Uterus (tissue), 2 donors: Measurements from ENCODE around the gene CD93.

Experiments
- CTCF ChIP-seq, 4 experiments: fragments of 200-600 bp in 2 of 4; fragments of 450-650 bp in 2 of 4; sonication (generic) in 2 of 4; IDR thresholded peaks; one replicate each; pipeline ENCODE4 v1.5.1; 2016 to 2019; ENCODE audit warnings: antibody characterized with exemption in 4 of 4, mild to moderate bottlenecking in 2 of 4, moderate library complexity in 1 of 4
- POLR2A ChIP-seq, 2 donors: fragments of 450-650 bp; IDR thresholded peaks; one replicate each; pipeline ENCODE4 v1.6.1; 2016; ENCODE audit warnings: antibody characterized with exemption in 2 of 2, mild to moderate bottlenecking in 1 of 2, moderate library complexity in 1 of 2

GRCh38 chr20:23082846-23083552, 3.1 kb downstream of the CD93 start:
- TF ChIP-seq POLR2A (IDR thresholded peaks at IDR 0.05) = peak in 1 of 2 donors; percentile 16
- TF ChIP-seq CTCF (IDR thresholded peaks at IDR 0.05) = no peak
